GM12873 (cell line): ENCODE measurements around the gene PRM1.

Source experiments
- CTCF ChIP-seq: IDR thresholded peaks from 2 replicates; pipeline ENCODE4 v1.5.1; 2012; ENCODE audit warnings: low read depth, mild to moderate bottlenecking, moderate library complexity, low read length, control low read depth; ENCODE audit not compliant: insufficient read depth; ENCODE audit errors: missing control alignments

PRM1 gene

GRCh38 chr16:11280616-11281522, at the start of gene PRM1:
TSS of gene PRM1 (minus strand) at chr16:11281330. CDS start at chr16:11281238, 92 bp downstream.
- no peak for TF ChIP-seq CTCF

DNA sequence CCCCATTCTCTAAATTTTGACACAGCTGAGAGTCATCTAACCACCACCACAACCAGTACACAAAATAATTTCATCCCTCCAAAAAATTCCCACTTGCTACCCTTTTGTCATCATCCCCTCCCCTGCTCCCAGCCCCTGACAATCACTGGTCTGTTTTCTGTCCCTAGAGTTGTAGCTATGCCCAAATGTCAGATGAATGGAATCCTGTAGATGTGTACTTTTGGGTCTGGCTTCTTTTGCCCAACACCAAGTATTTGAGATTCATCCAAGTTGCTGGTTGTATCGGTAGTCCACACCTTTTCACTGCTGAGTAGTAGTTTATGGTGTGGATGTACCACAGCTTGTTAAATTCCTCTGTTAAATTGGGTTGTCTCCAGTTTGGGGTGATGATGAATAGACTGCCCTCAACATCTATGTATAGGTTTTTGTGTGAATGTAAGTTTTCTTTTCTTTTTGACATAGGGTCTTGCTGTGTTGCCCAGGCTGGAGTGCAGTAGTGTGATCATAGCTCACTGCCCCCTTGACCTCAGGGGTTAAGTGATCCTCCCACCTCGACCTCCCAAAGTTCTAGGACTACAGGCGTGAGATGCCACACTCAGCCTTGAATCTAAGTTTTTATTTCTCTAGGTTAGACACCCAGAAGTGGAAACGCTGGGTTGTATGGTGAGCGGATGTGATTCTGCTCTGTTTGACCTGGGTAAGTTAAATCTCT, 49.6 kb upstream of the PRM1 start:
- no peak for TF ChIP-seq CTCF

GRCh38 chr16:11329891-11330290, 48.8 kb upstream of the PRM1 start:
- no peak for TF ChIP-seq CTCF

DNA sequence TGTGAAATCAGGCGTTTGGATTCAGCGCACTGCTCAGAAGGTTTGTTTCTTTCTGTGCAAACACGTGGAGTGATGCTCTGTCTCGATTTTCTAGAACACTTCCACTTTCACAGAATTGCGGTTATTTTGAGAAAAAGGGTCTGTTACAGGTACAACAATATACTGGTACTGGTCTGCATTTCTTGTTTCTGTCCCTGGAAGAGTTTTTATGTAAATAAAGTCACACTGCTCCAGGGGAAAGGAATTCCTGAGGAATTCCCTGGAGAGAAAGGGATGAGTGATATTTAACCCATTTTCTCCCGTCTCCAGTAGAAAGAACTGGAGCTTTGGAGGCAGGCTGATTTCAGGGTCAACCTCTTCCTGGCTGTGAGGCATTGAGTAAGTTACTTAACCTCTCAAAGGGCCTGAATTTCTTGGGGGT, 48.0 kb upstream of the PRM1 start:
- TF ChIP-seq CTCF: no peak

- TF ChIP-seq CTCF: no peak
These were observed 47.3 kb upstream of the PRM1 start for GRCh38 chr16:11328172-11329070.

DNA sequence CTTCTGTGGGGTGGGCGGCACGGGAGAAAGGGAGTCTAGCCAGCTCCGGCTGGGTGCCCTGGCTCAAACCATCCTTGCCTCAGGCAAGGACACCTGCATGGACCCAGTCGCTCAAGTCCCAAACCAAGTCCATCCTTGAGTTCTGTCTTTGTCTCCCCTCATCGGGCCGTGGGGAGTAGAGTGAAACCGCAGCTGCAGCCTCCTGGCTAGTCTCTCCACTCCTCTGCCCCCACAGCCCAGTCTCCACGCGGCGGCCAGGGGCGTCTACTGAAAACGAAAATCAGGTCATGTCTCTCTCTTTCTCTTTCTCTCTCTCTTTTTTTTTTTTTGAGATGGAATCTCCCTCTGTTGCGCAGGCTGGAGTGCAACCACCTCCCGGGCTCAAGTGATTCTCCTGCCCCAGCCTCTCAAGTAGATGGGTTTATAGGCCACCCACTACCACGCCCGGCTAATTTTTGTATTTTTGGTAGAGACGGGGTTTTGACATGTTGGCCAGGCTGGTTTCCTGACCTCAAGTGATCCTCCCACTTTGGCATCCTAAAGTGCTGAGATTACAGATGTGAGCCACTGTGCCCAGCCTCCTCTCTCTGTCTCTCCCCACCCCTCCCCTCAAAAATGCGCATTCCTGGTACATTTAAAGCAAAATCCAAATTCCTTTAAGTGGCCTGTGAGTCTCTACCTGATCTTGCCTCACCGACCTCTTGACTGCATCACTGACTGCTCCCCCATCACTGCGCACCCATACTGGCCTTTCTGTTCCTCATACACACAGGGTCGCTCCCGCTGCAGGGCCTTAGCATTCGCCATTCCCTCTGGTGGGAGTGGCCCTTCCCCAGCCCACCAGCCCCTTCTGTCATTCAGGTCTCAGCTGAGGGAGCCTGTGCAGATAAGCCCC, 46.4 kb upstream of the PRM1 start:
- TF ChIP-seq CTCF: no peak
